ENCODE measurements around the gene GDPD1. TPM values are rescaled to one million over a fixed set of nuclear protein-coding genes. Genes with fewer than 3 reads are reported as not detected.

GDPD1 gene
- total and polyA plus RNA-seq, 2 donors (not counting 3 experiments of a cell fraction or from before 2014, with no cell fraction given): 2.5 to 4.9 TPM

DNA sequence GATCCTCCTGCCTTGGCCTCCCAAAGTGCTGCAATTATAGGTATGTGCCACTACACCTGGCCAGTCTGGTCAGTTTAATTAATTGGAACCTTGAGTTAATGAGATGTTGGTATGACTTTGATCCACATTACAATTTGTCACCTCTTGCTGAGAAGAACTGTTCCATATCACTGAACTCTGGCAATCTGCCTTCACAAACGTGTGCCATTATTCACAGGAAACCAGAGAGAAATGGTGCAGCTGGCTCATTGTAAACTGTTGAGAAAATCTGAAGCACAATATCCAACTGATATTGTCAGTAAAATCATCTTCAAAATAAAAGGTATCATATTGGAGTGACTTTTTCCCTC lies 71.8 kb downstream of the GDPD1 start:
- intact Hi-C loops (cut with micrococcal nuclease) (no loop called here), dilution Hi-C loops (cut with MboI; ENCODE audit: extremely low pct_ligation_motif_present, low sequenced_read_pairs) (no loop called here)
- H3K4me2 ChIP-seq (ENCODE audit: insufficient read depth, low read length): no peak overlapping the region
- no peak overlapping the region for H3K9ac ChIP-seq (replicated peaks; ENCODE audit: extremely low read depth, insufficient read depth, low read length)
- peak; percentile 66 for DNase-seq (ENCODE audit: low read depth, low spot score)
- no peak overlapping the region for H3K4me3 ChIP-seq (replicated peaks in 1 of 3; ENCODE audit: insufficient read depth in 1 of 3, low read depth in 1 of 3, low read length in 3 of 3)
- TF ChIP-seq CTCF (IDR thresholded peaks at IDR 0.05; ENCODE audit: extremely low read depth in 1 of 2, insufficient read depth in 1 of 2, low read depth in 1 of 2, low read length in 2 of 2): no peak
- TF ChIP-seq GATA2 (IDR thresholded peaks at IDR 0.05; ENCODE audit: insufficient read depth, insufficient read length, low read depth, low read length): no peak
- TF ChIP-seq MAX (IDR thresholded peaks at IDR 0.05; ENCODE audit: insufficient read depth, insufficient read length): no peak
- TF ChIP-seq FOS (IDR thresholded peaks at IDR 0.05; ENCODE audit: borderline replicate concordance, insufficient read depth, low read length): no peak
- TF ChIP-seq MYC (IDR thresholded peaks at IDR 0.05; ENCODE audit: low read depth, low read length): no peak
- no peak for TF ChIP-seq POLR2A (IDR thresholded peaks at IDR 0.05; ENCODE audit: low read depth, low read length)
- no peak for TF ChIP-seq EZH2 (IDR thresholded peaks at IDR 0.05; ENCODE audit: borderline replicate concordance, low read depth, low read length, severe bottlenecking)
- no peak for TF ChIP-seq JUN (IDR thresholded peaks at IDR 0.05; ENCODE audit: borderline replicate concordance, insufficient read depth, insufficient read length, low read depth)
- H3K4me1 ChIP-seq (ENCODE audit: control insufficient read depth, extremely low read depth, insufficient read depth, low read length): peaks cover 11% of the 10 kb centered on the region
- BruUV-seq (replicated peaks): no TSS peak
- no peak overlapping the region for H3K27ac ChIP-seq (ENCODE audit: insufficient read depth, low read depth, low read length)
- H2AFZ ChIP-seq (ENCODE audit: low read depth, low read length): no peak overlapping the region
- H3K27me3 ChIP-seq (ENCODE audit: control insufficient read depth in 2 of 2, insufficient read depth in 2 of 2, low read length in 2 of 2): no peaks in the 10 kb centered on the region
- H3K9me3 ChIP-seq (replicated peaks; ENCODE audit: control insufficient read depth, insufficient read depth, low read length): no peaks in the 10 kb centered on the region
- no peak for FAIRE-seq
- H3K36me3 ChIP-seq (ENCODE audit: control insufficient read depth in 2 of 2, extremely low read depth in 1 of 2, insufficient read depth in 2 of 2, low read length in 2 of 2): no peaks in the 10 kb centered on the region
- CTCF ChIA-PET: interaction anchor here (2.9 kb wide), 1 partner anchor 19 kb away, joined by 9 read pairs; no protein-coding TSS in a partner anchor
- no peaks in the 10 kb centered on the region for H3K9me1 ChIP-seq (replicated peaks; ENCODE audit: control insufficient read depth, extremely low read depth, insufficient read depth, low read length)
- no peaks in the 10 kb centered on the region for H4K20me1 ChIP-seq (replicated peaks; ENCODE audit: control insufficient read depth, extremely low read depth, insufficient read depth, low read length)
- no peaks in the 10 kb centered on the region for H3K79me2 ChIP-seq (ENCODE audit: control insufficient read depth, insufficient read depth, low read length)
- POLR2A ChIA-PET: no interaction called here

Measured in endothelial cell of umbilical vein (primary cell).